WI38 (cell line): Measurements from ENCODE around the gene TIMM21.

Experiments used
- H3K4me3 ChIP-seq: 2 replicates; pipeline ENCODE4 v1.5.1; 2011; ENCODE audit warnings: low read depth, mild to moderate bottlenecking, control low read depth, low read length
- CTCF ChIP-seq: IDR thresholded peaks from 2 replicates; pipeline ENCODE4 v1.5.1; 2012; ENCODE audit warnings: low read depth, mild to moderate bottlenecking, control low read depth, low read length

The TIMM21 gene

GRCh38 chr18:74132201-74132600 lies 16.1 kb upstream of the TIMM21 start:
- no peak overlapping the region for H3K4me3 ChIP-seq
- TF ChIP-seq CTCF = no peak

DNA sequence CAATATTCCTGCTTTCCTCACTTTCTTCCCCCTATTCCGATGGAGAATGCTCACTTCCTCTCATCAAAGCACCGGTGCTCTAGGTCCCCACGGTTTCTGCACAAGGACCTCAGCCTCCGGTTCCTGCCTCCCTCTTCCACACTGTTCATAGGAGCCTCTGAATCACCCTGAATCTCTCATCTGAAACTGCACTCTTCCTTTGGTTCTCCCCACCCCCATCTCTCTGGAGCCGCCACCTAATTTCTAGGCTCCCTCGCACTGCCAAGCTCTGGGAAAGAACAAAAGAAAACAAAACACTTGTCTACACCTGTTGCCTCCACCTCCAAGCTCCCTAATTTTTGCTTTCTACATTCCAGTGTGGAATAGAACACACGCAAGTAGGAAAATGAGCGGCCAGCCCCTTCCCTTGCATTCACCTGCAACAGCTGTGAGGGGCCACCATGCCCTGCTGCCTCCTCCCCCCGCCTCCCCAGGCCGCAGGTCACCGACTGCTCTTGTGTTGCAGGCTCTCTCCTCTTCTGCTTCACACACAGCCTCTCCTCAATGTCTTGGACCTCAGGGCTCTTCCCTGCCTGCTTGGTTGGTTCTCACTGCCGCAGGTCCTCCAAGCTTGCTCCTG lies 10.3 kb upstream of the TIMM21 start:
- TF ChIP-seq CTCF = no peak
- no peak overlapping the region for H3K4me3 ChIP-seq

- H3K4me3 ChIP-seq = no peak overlapping the region
- no peak for TF ChIP-seq CTCF
Measured at GRCh38 chr18:74139411-74139810, 8.9 kb upstream of the TIMM21 start.

DNA sequence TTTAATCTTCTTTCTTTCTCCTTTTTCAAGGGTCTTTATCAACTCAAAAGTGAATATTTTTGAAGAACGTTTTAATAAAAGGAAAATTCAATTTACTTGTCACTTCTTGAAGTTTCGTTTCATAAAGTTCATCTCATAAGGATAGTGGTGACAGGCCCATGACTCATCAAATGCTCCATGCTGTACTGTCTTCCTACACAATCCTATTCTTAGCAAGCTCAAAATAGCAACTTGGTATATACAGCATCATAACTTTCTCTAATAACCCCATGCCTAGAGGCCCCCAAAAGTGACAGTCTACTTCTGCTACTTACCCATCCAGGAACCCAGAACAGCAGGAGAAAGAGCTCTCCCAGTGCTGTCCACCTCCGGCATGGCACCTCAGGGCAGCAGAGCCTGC lies 8.4 kb upstream of the TIMM21 start:
- no peak overlapping the region for H3K4me3 ChIP-seq
- no peak for TF ChIP-seq CTCF

DNA sequence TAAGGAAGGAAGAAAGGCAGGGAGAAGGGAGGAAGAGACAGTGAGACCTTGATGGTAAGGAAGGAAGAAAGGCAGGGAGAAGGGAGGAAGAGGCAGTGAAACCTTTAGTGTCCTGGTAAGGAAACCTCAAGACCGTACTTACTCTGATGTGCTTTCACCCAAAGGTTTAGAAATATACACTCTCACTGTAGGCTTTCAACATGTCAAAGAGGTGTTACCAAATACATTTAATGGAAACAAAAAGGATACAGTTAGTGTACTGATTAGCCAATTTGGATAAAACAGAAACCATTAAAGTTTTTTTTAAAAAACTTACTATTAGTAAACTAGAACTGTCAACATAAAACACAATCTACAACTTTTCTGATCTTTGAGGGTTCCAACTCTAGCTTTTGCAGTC lies 7.7 kb upstream of the TIMM21 start:
- H3K4me3 ChIP-seq = no peak overlapping the region
- TF ChIP-seq CTCF = no peak

- no peak overlapping the region for H3K4me3 ChIP-seq
- TF ChIP-seq CTCF = no peak
Measured at GRCh38 chr18:74141667-74142066, 6.7 kb upstream of the TIMM21 start.

GRCh38 chr18:74142252-74142651 lies 6.1 kb upstream of the TIMM21 start:
- no peak overlapping the region for H3K4me3 ChIP-seq
- TF ChIP-seq CTCF = no peak
